GM21825 (cell line): ENCODE measurements around the gene ALKBH5.

ENCODE experiments used
- ATAC-seq: cut with Tn5 transposase; IDR thresholded peaks from one replicate; pipeline ENCODE4 v1.9.1; 2021; ENCODE audit warnings: mild to moderate bottlenecking, moderate library complexity; ENCODE audit not compliant: unreplicated experiment

ALKBH5 gene

GRCh38 chr17:18238299-18238698, 54.7 kb downstream of the ALKBH5 start:
- ATAC-seq = no peak

- no peak for ATAC-seq
These were observed 56.8 kb downstream of the ALKBH5 start for GRCh38 chr17:18240449-18240848.

- no peak for ATAC-seq
These were observed 57.7 kb downstream of the ALKBH5 start for GRCh38 chr17:18241229-18241871.

GRCh38 chr17:18245038-18245776, 61.6 kb downstream of the ALKBH5 start:
- no peak for ATAC-seq

GRCh38 chr17:18246109-18246725, 62.6 kb downstream of the ALKBH5 start:
- ATAC-seq = no peak

GRCh38 chr17:18246880-18247612, 63.4 kb downstream of the ALKBH5 start:
- no peak for ATAC-seq

GRCh38 chr17:18247613-18248001, 64.0 kb downstream of the ALKBH5 start:
- ATAC-seq = no peak

- no peak for ATAC-seq
These were observed 64.7 kb downstream of the ALKBH5 start for GRCh38 chr17:18248300-18248731.

GRCh38 chr17:18248811-18249210, 65.2 kb downstream of the ALKBH5 start:
- ATAC-seq = no peak

GRCh38 chr17:18250259-18250658, 66.6 kb downstream of the ALKBH5 start:
- ATAC-seq = no peak

- ATAC-seq = no peak
These were observed 67.1 kb downstream of the ALKBH5 start for GRCh38 chr17:18250708-18251107.

- no peak for ATAC-seq
These were observed 67.6 kb downstream of the ALKBH5 start for GRCh38 chr17:18251204-18251603.

- ATAC-seq = no peak
These were observed 68.5 kb downstream of the ALKBH5 start for GRCh38 chr17:18252160-18252559.

GRCh38 chr17:18253187-18253884, 69.7 kb downstream of the ALKBH5 start:
- ATAC-seq = no peak

- no peak for ATAC-seq
These were observed 70.6 kb downstream of the ALKBH5 start for GRCh38 chr17:18253947-18254821.

- ATAC-seq = no peak
These were observed 71.4 kb downstream of the ALKBH5 start for GRCh38 chr17:18254888-18255649.

- ATAC-seq = no peak
These were observed 72.7 kb downstream of the ALKBH5 start for GRCh38 chr17:18256351-18256750.

- ATAC-seq = no peak
These were observed 73.1 kb downstream of the ALKBH5 start for GRCh38 chr17:18256776-18257175.
